Stimulated activated CD4-positive, alpha-beta T cell treated with anti-CD3 and anti-CD28 coated beads, Interleukin-1b, Interleukin-23, amount 100 ng/mL, for 24 hours (primary cell): ENCODE measurements around the gene FDX1.

Experiments used
- DNase-seq, 4 experiments: peaks; one replicate each; pipeline ENCODE4 v3.0.0-alpha.2; 2020; ENCODE audit warnings: low read depth in 4 of 4, low spot score in 1 of 4

The FDX1 gene

GRCh38 chr11:110467556-110467955 is 37.8 kb downstream of the FDX1 start:
- DNase-seq: no peak

- no peak for DNase-seq
Measured at GRCh38 chr11:110468121-110468520, 38.4 kb downstream of the FDX1 start.

- no peak for DNase-seq
Measured at GRCh38 chr11:110469127-110469526, 39.4 kb downstream of the FDX1 start.

DNA sequence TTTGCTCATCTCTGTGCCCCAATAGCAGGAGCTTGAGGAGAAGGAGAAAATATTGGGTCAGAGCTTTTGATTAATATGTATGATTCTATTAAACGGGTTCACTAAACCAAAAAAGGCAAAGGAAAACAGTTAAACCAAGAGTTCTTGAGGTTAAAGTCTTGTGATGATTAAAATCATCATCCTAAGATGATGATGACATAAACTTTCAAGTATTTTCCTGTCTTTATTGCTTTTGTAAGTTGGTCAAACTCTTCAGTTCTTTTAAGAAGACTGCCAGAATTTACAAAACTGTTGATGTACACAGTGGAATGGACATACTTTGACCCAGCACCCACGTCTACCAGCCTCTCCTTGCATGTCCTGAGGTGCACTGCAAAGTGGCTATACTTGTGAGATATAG is 41.0 kb downstream of the FDX1 start:
- DNase-seq: no peak

DNA sequence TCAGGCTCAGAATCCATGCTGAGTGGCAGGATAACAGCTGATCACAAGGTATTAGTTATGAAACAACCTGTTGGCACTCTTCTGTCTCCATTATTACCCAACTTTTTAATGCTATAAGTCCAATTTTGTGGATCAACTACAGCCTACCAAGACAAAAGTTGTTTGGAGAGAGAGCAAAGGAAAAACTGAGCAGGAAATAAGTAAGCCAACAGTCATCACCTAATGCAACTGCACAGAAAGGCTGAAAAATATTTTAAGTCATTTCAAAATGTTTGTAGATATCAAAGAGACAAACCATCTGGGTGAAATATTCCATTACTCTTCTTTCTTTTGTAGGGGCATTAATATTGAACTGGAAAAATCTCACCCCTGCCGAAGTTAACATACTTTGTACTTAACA is 41.6 kb downstream of the FDX1 start:
- DNase-seq: no peak

DNA sequence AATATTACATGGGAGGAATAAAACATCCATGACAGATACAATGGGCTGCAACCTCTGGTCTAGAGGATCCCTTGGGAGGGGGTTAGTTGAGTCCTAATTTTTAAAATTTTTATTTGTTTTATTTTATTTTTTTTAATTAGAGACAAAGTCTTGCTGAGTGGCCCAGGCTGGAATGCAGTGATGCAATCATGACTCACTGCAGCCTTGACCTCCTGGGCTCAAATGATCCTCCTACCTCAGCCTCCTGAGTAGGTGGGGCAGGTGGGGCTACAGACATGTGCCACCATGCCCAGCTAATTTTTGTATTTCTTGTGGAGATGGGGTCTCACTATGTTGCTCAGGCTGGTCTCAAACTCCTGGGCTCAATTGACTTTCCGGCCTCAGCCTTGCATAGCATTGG is 43.1 kb downstream of the FDX1 start:
- no peak for DNase-seq

- no peak for DNase-seq
Measured at GRCh38 chr11:110473706-110474105, 44.0 kb downstream of the FDX1 start.

GRCh38 chr11:110474578-110474977 is 44.8 kb downstream of the FDX1 start:
- DNase-seq: no peak

- DNase-seq: no peak
Measured at GRCh38 chr11:110475671-110476070, 45.9 kb downstream of the FDX1 start.

GRCh38 chr11:110478410-110478809 is 48.7 kb downstream of the FDX1 start:
- DNase-seq: no peak

GRCh38 chr11:110479108-110480101 is 49.7 kb downstream of the FDX1 start:
- DNase-seq: no peak

- DNase-seq: no peak
Measured at GRCh38 chr11:110481523-110481922, 51.8 kb downstream of the FDX1 start.

- DNase-seq: no peak
Measured at GRCh38 chr11:110486156-110486555, 56.4 kb downstream of the FDX1 start.

DNA sequence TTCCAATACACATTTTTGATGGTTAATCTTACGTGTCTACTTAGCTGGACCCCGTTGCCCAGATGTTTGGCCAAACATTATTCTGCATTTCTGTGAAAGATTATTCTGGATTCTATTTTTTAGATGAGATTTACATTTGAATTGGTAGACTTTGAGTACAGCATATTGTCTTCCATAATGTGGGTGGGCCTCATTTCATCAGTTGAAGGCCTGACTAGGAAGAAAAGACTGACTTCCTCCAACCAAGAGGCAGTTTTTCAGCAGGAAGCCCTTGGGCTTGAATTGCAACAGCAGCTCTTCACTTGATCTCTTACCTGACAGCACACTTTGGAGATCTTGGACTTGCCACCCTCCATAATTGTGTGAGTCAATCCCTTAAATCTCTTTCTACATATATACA is 58.7 kb downstream of the FDX1 start:
- DNase-seq: no peak

DNA sequence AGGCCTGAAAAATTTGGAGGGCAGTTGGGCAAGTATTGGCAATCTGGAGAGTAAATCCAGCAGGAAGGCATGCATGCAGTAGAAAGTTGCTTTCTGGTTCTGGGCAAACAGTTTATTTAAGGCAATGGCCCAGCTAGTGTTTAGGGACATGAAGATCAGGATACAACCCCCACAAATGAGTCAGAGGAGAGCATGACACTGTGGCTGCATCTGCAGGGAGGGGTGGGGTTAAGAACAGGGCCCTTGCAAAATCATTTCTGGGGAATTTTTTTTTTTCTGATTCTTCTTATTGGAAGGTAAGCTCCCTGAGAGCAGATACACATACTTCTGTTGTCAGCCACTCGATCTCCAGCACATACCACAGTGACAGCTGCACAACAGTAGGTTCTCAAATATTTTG is 61.1 kb downstream of the FDX1 start:
- no peak for DNase-seq

- no peak for DNase-seq
Measured at GRCh38 chr11:110491577-110492320, 62.0 kb downstream of the FDX1 start.

GRCh38 chr11:110492321-110492685 is 62.6 kb downstream of the FDX1 start:
- DNase-seq: no peak

GRCh38 chr11:110493346-110493745 is 63.6 kb downstream of the FDX1 start:
- DNase-seq: no peak

GRCh38 chr11:110497231-110497978 is 67.7 kb downstream of the FDX1 start:
- no peak for DNase-seq

DNA sequence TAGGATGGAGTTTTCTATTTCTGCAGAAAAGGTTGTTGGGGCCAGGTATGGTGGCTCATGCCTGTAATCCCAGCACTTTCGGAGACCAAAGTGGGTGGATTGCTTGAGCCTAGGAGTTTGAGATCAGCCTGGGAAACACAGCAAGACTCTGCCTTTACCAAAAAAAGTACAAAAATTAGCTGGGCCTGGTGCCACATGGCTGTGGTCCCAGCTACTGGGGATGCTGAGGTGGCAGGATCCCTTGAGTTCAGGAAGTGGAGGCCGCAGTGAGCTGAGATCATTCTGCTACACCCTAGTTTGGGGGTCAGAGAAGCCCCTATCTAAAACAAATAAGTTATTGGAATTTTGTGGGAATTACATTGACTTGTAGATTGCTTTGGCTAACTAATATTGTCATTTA is 71.7 kb downstream of the FDX1 start:
- no peak for DNase-seq

DNA sequence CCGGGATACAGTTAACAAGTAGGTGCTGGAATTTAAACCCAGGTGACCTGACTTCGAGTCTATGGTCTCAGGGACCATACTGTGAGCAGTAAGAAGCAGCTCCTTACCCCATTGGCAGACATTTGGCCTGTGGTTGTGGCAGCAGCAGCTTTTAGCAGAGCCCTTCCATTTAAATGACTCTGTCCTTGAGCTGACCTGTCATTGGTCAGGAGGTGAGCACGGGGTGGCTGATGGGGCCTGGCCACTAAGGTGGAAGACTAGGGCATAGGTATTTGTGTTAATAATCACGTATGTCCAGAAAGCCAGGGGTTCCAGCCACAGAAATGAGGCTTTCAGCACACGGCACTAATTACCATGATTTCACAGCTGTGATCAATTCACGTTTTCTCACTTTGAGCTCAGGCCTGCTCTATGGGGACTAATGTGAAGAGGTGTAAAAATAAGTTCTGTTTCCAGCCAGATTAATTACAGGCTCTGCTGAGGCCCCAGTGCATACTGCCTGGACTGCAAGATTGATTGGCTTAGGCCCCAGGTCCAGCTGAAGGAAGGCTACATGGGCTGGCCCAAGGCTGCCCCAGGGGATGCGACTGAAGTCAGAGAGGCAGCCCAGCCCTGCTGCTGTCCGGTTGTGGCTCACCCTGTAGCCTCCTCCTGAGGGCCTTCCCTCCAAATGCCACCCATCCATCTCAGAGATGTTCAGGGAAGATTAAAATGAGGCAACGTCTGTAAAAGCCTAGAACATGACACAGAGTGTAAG is 76.0 kb downstream of the FDX1 start:
- DNase-seq: no peak
